NCI-H2196 (cell line): Measurements from ENCODE around the gene TEDC2.
"Not testable (repeated sequence)": the region's sequence is repeated elsewhere in the genome, so short reads cannot be mapped to it uniquely, and the experiment has no call there.

Experiments
- DNase-seq: peaks from one replicate; lab custom pipeline; 2025; ENCODE audit not compliant: unreplicated experiment; lab: John Stamatoyannopoulos, UW

TEDC2 gene

DNA sequence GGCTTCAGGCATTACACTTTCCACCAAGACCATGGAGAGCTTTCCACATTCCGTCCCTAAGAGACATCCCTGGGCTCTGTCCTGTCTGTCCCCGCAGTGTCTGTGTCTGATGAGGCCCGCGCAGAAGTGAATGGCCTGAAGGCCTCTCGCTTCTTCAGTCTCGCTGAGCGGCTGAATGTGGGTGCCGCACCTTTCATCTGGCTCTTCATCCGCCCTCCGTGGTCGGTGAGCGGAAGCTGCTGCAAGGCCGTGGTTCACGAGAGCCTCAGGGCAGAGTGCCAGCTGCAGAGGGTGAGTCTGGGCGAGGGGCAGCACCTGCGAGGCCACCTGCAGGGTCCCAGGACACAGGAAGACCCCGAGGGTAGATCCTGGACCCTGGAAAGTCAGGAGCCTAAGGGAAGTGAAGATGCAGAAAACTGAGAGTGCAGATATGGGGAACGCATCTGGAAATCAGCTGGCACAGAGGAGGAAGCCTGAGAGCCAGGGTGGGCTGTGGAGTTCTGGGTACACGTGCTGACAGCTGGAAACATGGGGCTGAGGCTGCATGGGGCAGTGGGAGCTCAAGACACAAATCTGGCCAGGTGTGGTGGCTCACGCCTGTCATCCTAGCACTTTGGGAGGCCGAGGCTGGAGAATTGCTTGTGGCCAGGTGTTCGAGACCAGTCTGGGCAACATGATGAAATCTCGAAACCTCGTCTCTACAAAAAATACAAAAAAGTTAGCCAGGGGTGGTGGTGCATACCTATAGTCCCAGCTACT lies 22.7 kb upstream of the TEDC2 start:
- no peak for DNase-seq

DNA sequence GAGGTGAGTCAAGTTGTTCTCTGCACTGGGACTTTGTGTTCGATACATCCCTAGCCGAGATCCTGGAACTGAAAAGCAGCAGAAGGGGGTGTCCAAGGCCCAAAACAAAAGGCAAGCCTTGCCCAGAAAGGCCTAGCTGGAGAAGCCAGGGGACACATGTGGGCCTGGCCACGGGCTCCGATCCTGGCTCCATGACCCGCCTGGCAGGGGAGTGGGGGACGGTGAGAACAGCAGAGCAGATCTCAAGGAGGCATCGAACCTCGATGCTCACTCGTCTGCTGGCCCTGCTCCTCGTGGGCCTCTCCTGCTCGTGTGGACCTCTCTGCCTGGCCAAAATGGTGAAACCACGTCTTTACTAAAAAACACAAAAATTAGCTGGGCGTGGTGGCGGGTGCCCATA lies 21.8 kb upstream of the TEDC2 start:
- no peak for DNase-seq

DNA sequence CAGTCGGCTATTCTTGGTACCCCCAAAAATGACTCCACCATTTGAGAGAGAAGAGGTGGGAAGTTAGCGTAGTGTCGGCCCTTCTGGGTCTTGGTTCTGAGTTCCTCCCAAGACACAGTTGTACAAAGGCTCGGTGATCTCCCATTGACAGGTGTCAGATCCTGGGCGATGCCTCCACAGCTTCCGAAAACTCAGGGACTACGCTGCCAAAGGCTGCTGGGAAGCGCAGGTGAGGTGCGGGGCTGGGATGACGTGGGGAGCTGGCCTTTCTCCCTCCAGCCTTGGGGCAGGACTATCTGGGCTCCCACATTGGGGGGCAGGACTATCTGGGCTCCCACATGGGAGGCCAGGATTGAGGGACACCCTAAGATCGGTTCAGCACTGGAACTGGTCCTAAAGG lies 20.3 kb upstream of the TEDC2 start:
- DNase-seq = no peak

DNA sequence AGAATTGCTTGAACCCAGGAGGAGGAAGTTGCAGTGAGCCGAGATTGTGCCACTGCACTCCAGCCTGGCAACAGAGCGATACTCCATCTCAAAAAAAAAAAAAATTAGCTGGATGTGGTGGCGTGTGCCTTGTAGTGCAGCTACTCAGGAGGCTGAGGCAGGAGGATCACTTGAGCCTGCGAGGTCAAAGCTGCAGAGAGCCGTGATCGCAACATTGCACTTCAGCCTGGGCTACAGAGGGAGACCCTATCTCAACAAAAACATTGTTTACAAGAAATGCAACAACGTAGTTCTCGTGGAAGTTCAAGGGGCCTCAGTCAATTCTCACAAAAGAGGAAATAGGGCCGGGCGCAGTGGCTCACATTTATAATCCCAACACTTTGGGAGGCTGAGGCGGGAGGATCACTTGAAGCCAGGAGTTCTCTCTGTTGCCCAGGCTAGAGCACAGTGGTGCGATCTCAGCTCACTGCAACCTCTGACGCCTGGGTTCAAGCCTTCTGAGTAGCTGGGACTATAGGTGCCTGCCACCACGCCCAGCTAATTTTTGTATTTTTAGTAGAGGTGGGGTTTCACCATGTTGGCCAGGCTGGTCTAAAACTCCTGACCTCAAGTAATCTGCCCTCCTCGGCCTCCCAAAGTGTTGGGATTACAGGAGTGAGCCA lies 18.6 kb upstream of the TEDC2 start:
- not testable (repeated sequence) for DNase-seq

DNA sequence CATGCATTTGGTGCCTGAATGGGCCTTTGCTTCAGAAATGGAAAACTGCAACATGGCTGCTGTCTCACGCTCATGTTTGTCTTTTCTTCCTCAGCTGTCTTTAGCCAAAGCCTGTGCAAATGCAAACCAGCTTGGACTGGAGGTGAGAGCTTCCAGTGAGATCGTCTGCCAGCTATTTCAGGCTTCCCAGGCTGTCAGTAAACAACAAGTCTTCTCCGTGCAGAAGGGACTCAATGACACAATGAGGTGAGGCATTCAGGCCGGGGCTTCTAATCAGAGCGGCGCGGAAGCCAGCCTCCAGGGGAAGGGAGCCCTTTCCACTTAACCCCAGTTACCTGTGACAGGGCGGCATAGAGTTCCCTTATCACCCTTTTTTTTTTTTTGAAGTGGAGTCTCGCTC lies 16.4 kb upstream of the TEDC2 start:
- DNase-seq = peak; percentile 27

DNA sequence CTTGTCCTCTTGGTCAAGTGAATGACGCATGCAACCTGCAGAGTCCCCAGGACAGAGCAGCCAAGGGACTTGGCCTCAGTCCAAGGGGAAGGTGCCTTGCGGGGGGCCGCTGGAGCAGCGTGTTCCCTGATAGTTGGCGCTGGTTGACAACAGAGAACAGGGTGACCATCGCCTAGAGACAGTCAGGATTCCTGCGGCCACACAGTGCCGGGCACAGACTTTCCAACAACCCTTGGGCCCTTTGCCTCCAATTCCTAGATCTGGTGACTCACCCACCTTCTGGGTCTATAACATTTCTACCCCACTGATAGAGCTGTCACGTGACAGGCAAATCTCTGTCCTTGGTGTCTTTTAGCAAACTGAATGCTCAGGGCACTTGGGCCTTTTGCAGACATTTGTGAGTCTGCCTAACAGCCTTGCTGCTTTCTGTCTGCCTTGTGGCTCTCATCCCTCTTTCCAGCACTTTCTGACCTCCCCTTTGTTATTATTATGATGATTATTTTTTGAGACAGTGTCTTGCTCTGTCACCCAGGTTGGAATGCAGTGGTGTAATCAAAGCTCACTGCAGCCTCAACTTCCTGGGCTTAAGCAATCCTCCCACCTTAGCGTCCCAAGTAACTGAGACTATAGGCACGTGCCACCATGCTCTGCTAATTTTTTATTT lies 11.9 kb upstream of the TEDC2 start:
- no peak for DNase-seq

DNA sequence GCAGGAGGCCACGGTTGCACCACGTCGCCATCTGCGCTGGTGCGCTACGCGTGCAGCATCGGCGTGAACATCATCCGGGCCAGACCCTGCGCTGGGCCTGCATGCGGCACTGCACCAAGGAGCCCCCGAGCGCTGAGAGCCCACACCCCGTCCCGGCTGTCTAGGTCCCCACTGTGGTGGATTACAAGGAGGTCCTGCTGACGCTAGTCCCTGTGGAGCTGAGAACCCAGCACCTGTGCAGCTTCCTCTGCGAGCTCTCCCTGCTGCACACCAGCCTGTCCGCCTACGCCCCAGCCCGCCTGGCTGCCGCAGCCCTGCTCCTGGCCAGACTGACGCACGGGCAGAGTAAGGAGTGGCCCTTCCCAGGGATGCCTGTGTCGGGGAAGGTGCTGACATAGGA lies 10.8 kb upstream of the TEDC2 start:
- no peak for DNase-seq

DNA sequence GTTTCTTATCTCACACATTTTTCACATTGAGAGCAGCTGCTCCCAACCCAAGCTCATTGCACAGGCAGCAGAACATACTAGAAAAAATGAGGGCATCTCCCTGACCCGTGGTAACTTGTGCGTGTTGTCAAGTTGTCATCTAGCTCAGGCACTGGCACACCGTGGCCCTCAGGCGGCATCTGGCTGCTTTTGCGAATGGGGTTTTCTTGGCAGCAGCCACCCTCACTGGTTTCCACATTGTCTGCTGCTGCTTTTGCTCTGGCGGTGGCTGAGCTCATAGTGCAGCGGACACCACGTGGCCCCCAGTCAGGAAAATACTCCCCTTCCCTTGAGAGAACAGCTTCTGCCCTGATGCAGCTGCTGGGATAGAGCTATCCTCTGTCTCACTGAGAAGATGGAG lies 9.4 kb upstream of the TEDC2 start:
- DNase-seq = no peak

DNA sequence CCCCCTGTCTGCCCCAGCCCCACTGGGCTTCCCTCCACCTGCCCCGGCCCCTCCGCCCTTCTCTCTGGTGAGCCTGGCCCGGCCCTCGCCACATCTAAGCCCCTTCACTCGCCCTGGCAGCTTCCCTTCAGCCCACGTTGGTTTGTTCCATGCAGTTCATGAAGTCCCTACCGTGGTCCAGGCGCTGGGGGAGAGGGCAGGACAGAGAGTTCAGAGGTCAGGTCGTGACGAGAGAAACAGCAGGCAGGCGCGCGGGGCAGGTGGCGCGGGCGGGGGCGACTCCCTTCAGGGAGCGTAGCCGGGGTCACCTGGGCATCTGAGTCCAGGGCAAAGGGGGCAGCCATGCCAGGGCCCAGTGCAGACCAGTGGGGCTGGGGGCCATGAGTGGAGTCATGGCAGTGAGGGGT lies 8.9 kb upstream of the TEDC2 start:
- DNase-seq = no peak

DNA sequence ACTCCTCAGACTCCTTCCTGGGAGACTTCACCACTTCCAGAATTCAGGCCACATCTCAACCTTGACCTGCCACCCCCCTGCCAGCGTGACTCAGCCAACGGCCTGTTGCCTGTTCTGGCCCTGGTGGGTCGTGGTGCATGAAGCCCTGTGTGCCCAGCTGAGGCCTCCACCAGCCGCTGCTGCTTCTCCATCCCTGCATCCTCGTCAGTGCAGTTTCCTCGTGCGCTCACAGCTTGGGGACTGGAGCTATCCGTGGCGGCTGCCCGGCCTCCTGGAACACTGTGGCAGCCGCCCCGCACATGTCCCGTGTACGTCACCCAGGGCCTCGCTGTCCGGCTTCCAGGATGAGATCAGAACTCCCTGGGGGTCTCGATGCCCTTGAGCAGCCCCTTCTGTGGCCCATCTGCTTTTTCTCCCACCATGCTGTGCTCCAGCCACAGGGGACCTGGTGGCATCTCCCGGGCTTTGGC lies 8.0 kb upstream of the TEDC2 start:
- no peak for DNase-seq

DNA sequence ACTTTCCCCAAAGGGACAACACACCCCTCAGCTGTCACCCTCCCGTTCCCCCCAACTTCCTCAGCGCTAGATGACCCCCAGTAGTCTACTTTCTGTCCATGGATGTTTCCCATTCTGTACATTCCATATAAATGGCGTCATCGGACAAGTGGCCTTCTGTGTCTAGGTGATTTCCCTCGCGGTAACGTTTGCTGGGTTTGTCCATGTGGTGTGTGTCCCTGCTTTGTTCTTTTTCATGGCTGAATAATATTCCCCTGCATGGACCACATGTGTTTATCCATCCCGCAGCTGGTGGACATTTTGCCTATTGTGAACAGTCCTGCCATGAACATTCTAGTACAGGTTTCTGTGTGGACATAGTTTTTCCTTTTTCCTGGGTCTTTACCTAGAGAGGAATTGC lies 7.3 kb upstream of the TEDC2 start:
- no peak for DNase-seq

DNA sequence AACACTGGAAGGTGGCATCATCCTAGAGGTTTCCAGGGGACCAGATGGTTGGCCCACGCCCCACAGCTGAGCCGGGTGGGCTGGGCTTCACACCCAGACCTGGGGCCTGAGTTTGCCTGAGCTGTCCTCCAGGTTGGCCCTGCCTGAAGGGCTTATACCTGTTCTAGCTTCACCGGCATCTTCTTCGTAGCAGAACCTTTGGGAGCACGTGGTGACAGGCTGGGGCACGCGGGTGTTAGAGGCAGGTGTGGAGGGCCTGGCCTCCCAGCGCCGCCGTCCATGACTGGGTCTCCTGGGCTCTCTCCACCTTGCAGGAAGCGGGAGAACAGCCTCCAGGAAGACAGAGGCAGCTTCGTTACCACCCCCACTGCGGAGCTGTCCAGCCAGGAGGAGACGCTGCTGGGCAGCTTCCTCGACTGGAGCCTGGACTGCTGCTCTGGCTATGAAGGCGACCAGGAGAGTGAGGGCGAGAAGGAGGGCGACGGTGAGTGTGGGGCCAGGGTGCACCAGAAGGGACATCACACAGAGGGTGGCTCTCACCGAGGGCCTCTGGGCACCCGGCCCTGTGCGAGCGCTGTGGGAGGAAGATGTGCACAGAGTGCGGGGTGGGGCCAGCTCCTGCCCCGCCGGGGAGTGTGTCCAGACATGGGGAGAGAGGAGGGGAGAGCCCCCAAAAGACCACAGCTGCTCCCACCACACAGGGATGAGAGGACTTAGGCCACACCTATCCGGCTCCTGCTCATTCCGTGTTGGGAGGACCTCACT lies 4.6 kb upstream of the TEDC2 start:
- no peak for DNase-seq

DNA sequence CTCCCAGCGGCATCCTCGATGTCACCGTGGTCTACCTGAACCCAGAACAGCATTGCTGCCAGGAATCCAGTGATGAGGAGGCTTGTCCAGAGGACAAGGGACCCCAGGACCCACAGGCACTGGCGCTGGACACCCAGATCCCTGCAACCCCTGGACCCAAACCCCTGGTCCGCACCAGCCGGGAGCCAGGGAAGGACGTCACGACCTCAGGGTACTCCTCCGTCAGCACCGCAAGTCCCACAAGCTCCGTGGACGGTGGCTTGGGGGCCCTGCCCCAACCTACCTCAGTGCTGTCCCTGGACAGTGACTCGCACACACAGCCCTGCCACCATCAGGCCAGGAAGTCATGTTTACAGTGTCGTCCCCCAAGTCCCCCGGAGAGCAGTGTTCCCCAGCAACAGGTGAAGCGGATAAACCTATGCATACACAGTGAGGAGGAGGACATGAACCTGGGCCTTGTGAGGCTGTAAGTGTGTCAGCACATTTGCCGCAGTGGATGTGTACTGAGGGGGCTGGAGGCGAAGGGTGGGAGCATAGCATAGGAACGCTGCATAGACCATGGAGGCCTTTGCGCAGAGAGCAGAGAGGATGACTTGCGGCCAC lies 3.3 kb upstream of the TEDC2 start:
- DNase-seq = no peak

DNA sequence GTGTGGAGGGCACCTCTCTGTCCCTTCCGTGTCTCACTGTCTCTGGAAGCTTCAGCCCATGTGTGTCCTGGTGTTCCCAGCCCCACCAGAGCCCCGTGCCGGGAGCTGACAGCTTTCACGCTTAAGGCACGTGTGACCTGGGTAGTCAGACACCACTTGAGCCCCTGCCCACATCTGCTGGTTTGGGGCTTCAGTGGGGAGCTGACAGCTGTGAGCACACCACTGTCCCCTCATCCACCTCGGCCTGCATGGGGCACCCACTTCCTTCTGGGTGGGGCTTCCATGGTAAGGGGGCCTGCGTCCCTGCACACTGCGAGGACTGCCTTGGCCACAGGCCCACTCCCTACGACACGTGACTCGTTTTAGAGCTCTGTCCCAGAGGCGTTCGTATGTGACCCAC lies 2.6 kb upstream of the TEDC2 start:
- no peak for DNase-seq

DNA sequence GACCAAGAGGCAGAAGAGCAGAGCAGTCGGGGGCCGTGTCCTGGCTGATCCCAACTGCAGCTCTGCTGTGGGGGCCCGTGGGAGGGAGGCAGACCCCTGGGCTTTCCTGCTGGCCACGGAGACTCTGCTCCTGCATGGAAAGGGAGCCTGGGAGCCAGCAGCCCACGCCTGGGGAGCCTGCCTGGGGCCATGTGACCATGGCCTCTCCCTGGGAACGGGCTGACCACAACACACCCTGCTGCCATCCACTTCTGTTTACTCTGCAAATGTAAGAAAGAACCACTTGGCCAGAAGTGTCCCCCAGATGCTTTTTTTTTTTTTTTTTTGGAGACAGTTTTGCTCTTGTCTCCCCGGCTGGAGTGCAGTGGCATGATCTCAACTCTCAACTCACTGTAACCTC lies 2.0 kb upstream of the TEDC2 start:
- DNase-seq = no peak

DNA sequence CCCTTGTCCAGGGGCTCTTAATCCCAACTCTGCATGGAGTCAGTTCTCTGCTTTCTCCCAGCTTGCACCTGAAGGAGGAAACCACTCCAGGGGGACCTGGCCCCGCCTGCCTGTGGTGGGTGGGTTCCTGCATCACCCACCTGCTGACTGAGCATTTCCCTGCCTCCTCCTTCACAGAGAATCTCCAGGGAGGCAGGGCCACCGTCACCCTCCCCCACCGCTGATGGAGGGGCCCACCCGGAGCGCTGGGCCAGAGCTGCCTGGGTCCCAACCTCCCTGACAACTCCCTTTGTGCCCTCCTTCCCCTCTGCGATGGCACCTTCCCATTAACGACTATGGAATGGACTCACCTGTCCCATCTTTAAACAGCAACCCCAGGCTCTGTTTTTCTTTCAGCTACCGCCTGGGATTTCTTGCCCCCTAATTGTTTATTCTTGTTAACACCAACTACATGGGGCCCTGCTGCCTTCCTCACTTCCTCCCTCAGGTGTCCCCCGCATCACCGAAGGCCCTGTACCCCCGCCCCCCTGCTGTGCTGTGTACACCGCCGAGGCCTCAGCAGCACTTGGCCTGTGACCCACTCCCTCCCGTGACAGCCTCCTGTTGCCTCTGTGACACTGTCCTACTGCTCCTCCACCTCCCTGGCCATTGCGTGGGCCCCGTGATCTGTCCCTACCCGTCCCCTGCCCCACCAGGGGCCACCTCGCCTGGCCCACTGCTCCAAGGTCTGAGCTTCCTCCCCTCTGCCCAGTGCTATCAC lies 842 bp upstream of the TEDC2 start:
- DNase-seq = no peak

DNA sequence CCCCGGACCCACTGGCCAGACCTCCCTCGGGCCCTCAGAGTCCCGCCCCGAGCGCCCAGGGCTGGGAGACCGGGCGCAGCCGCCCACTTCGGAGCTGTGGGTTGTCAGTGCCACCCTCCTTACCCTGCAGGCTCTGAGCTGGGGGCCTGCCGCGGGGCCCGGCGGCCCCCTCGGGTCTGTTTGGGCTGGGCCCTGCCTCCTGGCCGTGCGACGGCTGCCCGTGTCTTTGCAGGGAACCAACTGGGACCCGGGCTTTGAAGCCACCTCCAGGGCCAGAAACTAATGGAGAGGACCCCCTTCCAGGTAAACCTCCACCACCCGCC lies 443 bp downstream of the TEDC2 start:
- no peak for DNase-seq

DNA sequence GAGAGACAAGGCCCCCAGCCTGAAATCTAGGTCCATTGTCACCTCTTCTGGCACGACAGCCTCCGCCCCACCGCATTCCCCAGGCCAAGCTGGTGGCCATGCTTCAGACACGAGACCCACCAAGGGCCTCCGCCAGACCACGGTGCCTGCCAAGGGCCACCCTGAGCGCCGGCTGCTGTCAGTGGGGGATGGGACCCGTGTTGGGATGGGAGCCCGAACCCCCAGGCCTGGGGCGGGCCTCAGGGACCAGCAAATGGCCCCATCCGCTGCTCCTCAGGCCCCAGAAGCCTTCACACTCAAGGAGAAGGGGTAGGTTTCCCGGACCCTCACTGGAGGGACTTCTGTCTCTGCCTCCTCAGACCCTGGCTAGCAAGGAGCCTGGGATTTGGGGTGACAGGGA lies 1.0 kb downstream of the TEDC2 start:
- no peak for DNase-seq

DNA sequence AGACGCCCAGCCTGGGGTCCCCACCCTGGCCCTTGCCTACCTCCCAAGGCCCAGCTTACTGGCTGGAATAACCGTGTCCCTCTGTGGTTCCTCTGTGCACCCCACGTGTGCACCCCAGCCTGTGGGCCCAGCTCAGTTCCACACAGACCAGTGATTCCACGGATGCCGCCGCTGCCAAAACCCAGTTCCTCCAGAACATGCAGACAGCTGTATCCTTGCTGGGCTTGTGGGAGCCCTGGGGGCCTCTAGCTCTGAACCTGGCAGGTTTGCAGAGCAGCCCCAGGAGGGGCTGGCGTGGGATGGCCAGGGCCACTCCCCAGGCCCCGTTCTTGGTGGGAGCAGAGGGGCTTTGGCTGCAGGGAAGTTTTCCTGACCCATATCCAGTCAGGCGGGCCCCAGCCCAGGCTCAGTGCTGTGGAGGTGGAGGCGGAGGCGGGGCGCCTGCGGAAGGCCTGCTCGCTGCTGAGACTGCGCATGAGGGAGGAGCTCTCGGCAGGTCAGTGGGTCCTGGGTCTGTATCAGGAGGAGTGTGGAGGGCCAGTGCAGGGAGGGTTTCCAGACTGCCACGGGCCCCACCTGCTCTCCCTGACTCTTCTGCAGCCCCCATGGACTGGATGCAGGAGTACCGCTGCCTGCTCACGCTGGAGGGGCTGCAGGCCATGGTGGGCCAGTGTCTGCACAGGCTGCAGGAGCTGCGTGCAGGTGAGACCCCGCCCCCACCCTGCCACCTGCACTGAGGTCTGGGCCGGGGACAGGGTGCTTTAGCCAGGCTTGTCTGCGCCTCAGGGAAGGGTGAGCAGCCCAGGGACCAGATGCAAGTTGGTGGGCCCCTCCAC lies 2.3 kb downstream of the TEDC2 start:
- DNase-seq = no peak

DNA sequence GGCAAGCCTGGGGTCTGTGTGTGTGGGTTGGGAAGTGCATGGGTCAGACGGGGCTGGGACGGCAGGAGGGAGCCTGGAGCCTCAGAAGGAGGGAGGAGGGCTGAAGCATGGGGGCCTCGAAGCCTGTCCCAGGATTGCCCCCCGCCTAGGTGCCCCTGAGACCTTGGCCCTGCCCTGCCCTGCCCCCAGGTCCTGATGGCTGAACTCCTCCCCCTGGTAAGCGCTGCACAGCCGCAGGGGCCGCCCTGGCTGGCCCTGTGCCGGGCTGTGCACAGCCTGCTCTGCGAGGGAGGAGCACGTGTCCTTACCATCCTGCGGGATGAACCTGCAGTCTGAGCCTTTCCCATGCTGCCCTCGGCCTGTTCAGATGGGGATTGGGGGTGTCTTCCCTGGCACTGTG lies 4.4 kb downstream of the TEDC2 start:
- no peak for DNase-seq
